ENCODE results near the gene PPP3R1. TPM values are rescaled to one million over a fixed set of nuclear protein-coding genes. Genes with fewer than 3 reads are reported as not detected.

PPP3R1 gene
- total and polyA plus RNA-seq, 10 of the 15 experiments (the other 5 are each of a cell fraction or from before 2014, with no cell fraction given) = 1.5 to 61.0 (median 15.8) TPM

DNA sequence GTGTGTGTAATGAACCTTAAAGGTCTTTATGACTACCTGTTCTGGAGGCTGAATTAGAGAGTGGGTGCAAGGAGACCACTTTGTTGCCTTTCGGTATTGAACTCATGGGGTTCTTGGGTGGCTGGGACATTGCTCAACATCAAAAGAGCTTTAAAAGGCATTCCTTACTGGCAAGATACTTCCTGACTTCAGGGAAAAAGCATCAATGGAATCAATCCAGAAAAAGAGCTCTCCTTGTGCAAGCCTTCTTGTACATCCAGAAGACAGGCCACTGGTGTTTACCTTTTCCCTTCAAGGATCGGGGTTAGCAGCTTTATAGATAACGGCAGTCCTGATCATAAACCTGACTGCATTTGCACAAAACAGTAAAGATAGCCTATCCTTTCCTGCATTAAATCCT, 85.1 kb downstream of the PPP3R1 start (continued):
- no peak for TF ChIP-seq IRF5 (IDR thresholded peaks at IDR 0.05; ENCODE audit: borderline replicate concordance)
- no peak for TF ChIP-seq RB1 (IDR thresholded peaks at IDR 0.05; ENCODE audit: borderline replicate concordance)
- no peak for TF ChIP-seq PRDM15 (CRISPR knock-in tag; IDR thresholded peaks at IDR 0.05)
- no peak for TF ChIP-seq POU2F2 (IDR thresholded peaks at IDR 0.05; ENCODE audit: borderline replicate concordance, low read depth, low read length)
- TF ChIP-seq, protein P1, sequence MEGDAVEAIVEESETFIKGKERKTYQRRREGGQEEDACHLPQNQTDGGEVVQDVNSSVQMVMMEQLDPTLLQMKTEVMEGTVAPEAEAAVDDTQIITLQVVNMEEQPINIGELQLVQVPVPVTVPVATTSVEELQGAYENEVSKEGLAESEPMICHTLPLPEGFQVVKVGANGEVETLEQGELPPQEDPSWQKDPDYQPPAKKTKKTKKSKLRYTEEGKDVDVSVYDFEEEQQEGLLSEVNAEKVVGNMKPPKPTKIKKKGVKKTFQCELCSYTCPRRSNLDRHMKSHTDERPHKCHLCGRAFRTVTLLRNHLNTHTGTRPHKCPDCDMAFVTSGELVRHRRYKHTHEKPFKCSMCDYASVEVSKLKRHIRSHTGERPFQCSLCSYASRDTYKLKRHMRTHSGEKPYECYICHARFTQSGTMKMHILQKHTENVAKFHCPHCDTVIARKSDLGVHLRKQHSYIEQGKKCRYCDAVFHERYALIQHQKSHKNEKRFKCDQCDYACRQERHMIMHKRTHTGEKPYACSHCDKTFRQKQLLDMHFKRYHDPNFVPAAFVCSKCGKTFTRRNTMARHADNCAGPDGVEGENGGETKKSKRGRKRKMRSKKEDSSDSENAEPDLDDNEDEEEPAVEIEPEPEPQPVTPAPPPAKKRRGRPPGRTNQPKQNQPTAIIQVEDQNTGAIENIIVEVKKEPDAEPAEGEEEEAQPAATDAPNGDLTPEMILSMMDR (IDR thresholded peaks at IDR 0.05 in 2 of 3, conservative IDR thresholded peaks at IDR 0.05 in 1 of 3; ENCODE audit: control insufficient read depth in 2 of 3, extremely low read depth in 1 of 3, insufficient read depth in 1 of 3, low read depth in 3 of 3, low read length in 3 of 3) = no peak
- no peak for TF ChIP-seq MYC (IDR thresholded peaks at IDR 0.05; ENCODE audit: insufficient read depth, insufficient read length, insufficient replicate concordance, low read length, severe bottlenecking)

All from GM12878 (cell line).